ENCODE measurements around the gene TSHZ2.

The TSHZ2 gene

GRCh38 chr20:53004267-53004813, 32.2 kb downstream of the TSHZ2 start:
- H3K4me2 ChIP-seq: no peak overlapping the region
- no peaks in the 10 kb centered on the region for H3K27me3 ChIP-seq
- TF ChIP-seq Cebpa-rat (IDR thresholded peaks at IDR 0.05): no peak
- H4K20me1 ChIP-seq: no peaks in the 10 kb centered on the region
- no peaks in the 10 kb centered on the region for H3K9me3 ChIP-seq
- no peak overlapping the region for H3K9ac ChIP-seq
- no peak overlapping the region for H3K27ac ChIP-seq
- H3K36me3 ChIP-seq: no peaks in the 10 kb centered on the region
- no peak overlapping the region for H3K4me3 ChIP-seq
- H3K4me1 ChIP-seq: peaks cover 25% of the 10 kb centered on the region

- Histone ChIP-seq H3K27ac (no peak overlapping the region), H4K20me1 (no peaks in the 10 kb centered on the region), H3K4me1 (peaks cover 17% of the 10 kb centered on the region; the same call in 1 of the 2 replicates), H3K27me3 (no peaks in the 10 kb centered on the region), H3K36me3 (no peaks in the 10 kb centered on the region), H3K9ac (no peak overlapping the region), H3K9me3 (peaks cover 13% of the 10 kb centered on the region), H3K4me2 (no peak overlapping the region), H3K4me3 (no peak overlapping the region)
- no peak for TF ChIP-seq Cebpa-rat (IDR thresholded peaks at IDR 0.05)
These were observed 38.0 kb downstream of the TSHZ2 start for GRCh38 chr20:53009979-53010735.

GRCh38 chr20:53011640-53012039, 39.5 kb downstream of the TSHZ2 start:
- no peaks in the 10 kb centered on the region for H3K36me3 ChIP-seq
- no peak overlapping the region for H3K4me2 ChIP-seq
- H3K9ac ChIP-seq: no peak overlapping the region
- TF ChIP-seq Cebpa-rat (IDR thresholded peaks at IDR 0.05): no peak
- peaks cover 17% of the 10 kb centered on the region; the same call in 1 of the 2 replicates for H3K4me1 ChIP-seq
- no peak overlapping the region for H3K27ac ChIP-seq
- no peak overlapping the region for H3K4me3 ChIP-seq
- H3K9me3 ChIP-seq: peaks cover 13% of the 10 kb centered on the region
- H4K20me1 ChIP-seq: no peaks in the 10 kb centered on the region
- H3K27me3 ChIP-seq: no peaks in the 10 kb centered on the region

GRCh38 chr20:53013183-53013582, 41.0 kb downstream of the TSHZ2 start:
- H3K27ac ChIP-seq: no peak overlapping the region
- H3K4me1 ChIP-seq: peaks cover 17% of the 10 kb centered on the region; the same call in 1 of the 2 replicates
- no peaks in the 10 kb centered on the region for H3K36me3 ChIP-seq
- peaks cover 13% of the 10 kb centered on the region for H3K9me3 ChIP-seq
- TF ChIP-seq Cebpa-rat (IDR thresholded peaks at IDR 0.05): no peak
- H4K20me1 ChIP-seq: no peaks in the 10 kb centered on the region
- H3K4me3 ChIP-seq: no peak overlapping the region
- H3K9ac ChIP-seq: no peak overlapping the region
- H3K4me2 ChIP-seq: no peak overlapping the region
- no peaks in the 10 kb centered on the region for H3K27me3 ChIP-seq

GRCh38 chr20:53013847-53014246, 41.7 kb downstream of the TSHZ2 start:
- Histone ChIP-seq H3K4me2 (no peak overlapping the region), H3K9ac (no peak overlapping the region), H3K27ac (no peak overlapping the region), H3K9me3 (peaks cover 13% of the 10 kb centered on the region), H4K20me1 (no peaks in the 10 kb centered on the region), H3K27me3 (no peaks in the 10 kb centered on the region), H3K4me1 (peaks cover 17% of the 10 kb centered on the region; the same call in 1 of the 2 replicates), H3K36me3 (no peaks in the 10 kb centered on the region), H3K4me3 (no peak overlapping the region)
- no peak for TF ChIP-seq Cebpa-rat (IDR thresholded peaks at IDR 0.05)

GRCh38 chr20:53016071-53016470, 43.9 kb downstream of the TSHZ2 start:
- H3K9me3 ChIP-seq: peaks cover 20% of the 10 kb centered on the region
- no peak overlapping the region for H3K4me3 ChIP-seq
- H3K27me3 ChIP-seq: no peaks in the 10 kb centered on the region
- no peak overlapping the region for H3K27ac ChIP-seq
- H3K4me2 ChIP-seq: no peak overlapping the region
- no peaks in the 10 kb centered on the region for H4K20me1 ChIP-seq
- peaks cover 10% of the 10 kb centered on the region; the same call in 1 of the 2 replicates for H3K4me1 ChIP-seq
- no peak for TF ChIP-seq Cebpa-rat (IDR thresholded peaks at IDR 0.05)
- H3K9ac ChIP-seq: no peak overlapping the region
- H3K36me3 ChIP-seq: no peaks in the 10 kb centered on the region

GRCh38 chr20:53016534-53017042, 44.4 kb downstream of the TSHZ2 start:
- Histone ChIP-seq H3K4me3 (no peak overlapping the region), H3K4me1 (peaks cover 10% of the 10 kb centered on the region; the same call in 1 of the 2 replicates), H3K36me3 (no peaks in the 10 kb centered on the region), H4K20me1 (no peaks in the 10 kb centered on the region), H3K9me3 (peaks cover 20% of the 10 kb centered on the region), H3K27ac (no peak overlapping the region), H3K9ac (no peak overlapping the region), H3K27me3 (no peaks in the 10 kb centered on the region), H3K4me2 (no peak overlapping the region)
- TF ChIP-seq Cebpa-rat (IDR thresholded peaks at IDR 0.05): no peak

- Histone ChIP-seq H4K20me1 (no peaks in the 10 kb centered on the region), H3K4me1 (peaks cover 10% of the 10 kb centered on the region; the same call in 1 of the 2 replicates), H3K27me3 (no peaks in the 10 kb centered on the region), H3K27ac (no peak overlapping the region), H3K9ac (no peak overlapping the region), H3K4me3 (no peak overlapping the region), H3K9me3 (peaks cover 20% of the 10 kb centered on the region), H3K36me3 (no peaks in the 10 kb centered on the region), H3K4me2 (no peak overlapping the region)
- no peak for TF ChIP-seq Cebpa-rat (IDR thresholded peaks at IDR 0.05)
These were observed 45.0 kb downstream of the TSHZ2 start for GRCh38 chr20:53017206-53017605.

GRCh38 chr20:53019464-53019863, 47.3 kb downstream of the TSHZ2 start:
- Histone ChIP-seq H3K4me1 (no peaks in the 10 kb centered on the region), H3K4me2 (no peak overlapping the region), H3K9me3 (peaks cover 11% of the 10 kb centered on the region; the same call in 1 of the 2 replicates), H3K4me3 (no peak overlapping the region), H4K20me1 (no peaks in the 10 kb centered on the region), H3K27ac (no peak overlapping the region), H3K9ac (no peak overlapping the region), H3K36me3 (no peaks in the 10 kb centered on the region), H3K27me3 (no peaks in the 10 kb centered on the region)
- no peak for TF ChIP-seq Cebpa-rat (IDR thresholded peaks at IDR 0.05)

- H3K27me3 ChIP-seq: no peaks in the 10 kb centered on the region
- H3K4me1 ChIP-seq: no peaks in the 10 kb centered on the region
- no peak for TF ChIP-seq Cebpa-rat (IDR thresholded peaks at IDR 0.05)
- no peak overlapping the region for H3K9ac ChIP-seq
- H4K20me1 ChIP-seq: no peaks in the 10 kb centered on the region
- no peak overlapping the region for H3K4me3 ChIP-seq
- peaks cover 7% of the 10 kb centered on the region; the same call in 1 of the 2 replicates for H3K9me3 ChIP-seq
- no peak overlapping the region for H3K27ac ChIP-seq
- no peaks in the 10 kb centered on the region for H3K36me3 ChIP-seq
- no peak overlapping the region for H3K4me2 ChIP-seq
These were observed 48.2 kb downstream of the TSHZ2 start for GRCh38 chr20:53020376-53020775.

Data from BLaER1 (cell line).